ENCODE data around the gene IL17REL. TPM values are rescaled to one million over a fixed set of nuclear protein-coding genes. Genes with fewer than 3 reads are reported as not detected.

Gene IL17REL
- total RNA-seq, 1 donor = not detected

GRCh38 chr22:50035131-50035881 is 22.7 kb upstream of the IL17REL start:
- no peaks in the 10 kb centered on the region for H3K9me3 ChIP-seq (ENCODE audit: low read depth, low read length)
- H3K4me1 ChIP-seq (ENCODE audit: insufficient read depth, low read length) = peaks cover 3% of the 10 kb centered on the region
- no peaks in the 10 kb centered on the region for H3K27me3 ChIP-seq (ENCODE audit: insufficient read depth, low read length)
- H3K4me3 ChIP-seq (ENCODE audit: low read length) = no peak overlapping the region

- peaks cover 10% of the 10 kb centered on the region for H3K4me1 ChIP-seq (ENCODE audit: insufficient read depth, low read length)
- H3K9me3 ChIP-seq (ENCODE audit: low read depth, low read length) = no peaks in the 10 kb centered on the region
- H3K4me3 ChIP-seq (ENCODE audit: low read length) = no peak overlapping the region
- no peaks in the 10 kb centered on the region for H3K27me3 ChIP-seq (ENCODE audit: insufficient read depth, low read length)
Measured at GRCh38 chr22:50034126-50035081, 21.8 kb upstream of the IL17REL start.

- Histone ChIP-seq H3K9me3 (ENCODE audit: low read depth, low read length) (no peaks in the 10 kb centered on the region), H3K27me3 (ENCODE audit: insufficient read depth, low read length) (no peaks in the 10 kb centered on the region), H3K4me1 (ENCODE audit: insufficient read depth, low read length) (peaks cover 10% of the 10 kb centered on the region), H3K4me3 (ENCODE audit: low read length) (no peak overlapping the region)
Measured at GRCh38 chr22:50032941-50033601, 20.5 kb upstream of the IL17REL start.

GRCh38 chr22:50032109-50032871 is 19.7 kb upstream of the IL17REL start:
- H3K27me3 ChIP-seq (ENCODE audit: insufficient read depth, low read length) = no peaks in the 10 kb centered on the region
- H3K9me3 ChIP-seq (ENCODE audit: low read depth, low read length) = no peaks in the 10 kb centered on the region
- no peak overlapping the region for H3K4me3 ChIP-seq (ENCODE audit: low read length)
- peaks cover 10% of the 10 kb centered on the region for H3K4me1 ChIP-seq (ENCODE audit: insufficient read depth, low read length)

GRCh38 chr22:50031189-50032091 is 18.9 kb upstream of the IL17REL start:
- Histone ChIP-seq H3K9me3 (ENCODE audit: low read depth, low read length) (no peaks in the 10 kb centered on the region), H3K27me3 (ENCODE audit: insufficient read depth, low read length) (no peaks in the 10 kb centered on the region), H3K4me3 (ENCODE audit: low read length) (no peak overlapping the region), H3K4me1 (ENCODE audit: insufficient read depth, low read length) (peaks cover 10% of the 10 kb centered on the region)

GRCh38 chr22:50030297-50031188 is 18.0 kb upstream of the IL17REL start:
- Histone ChIP-seq H3K9me3 (ENCODE audit: low read depth, low read length) (no peaks in the 10 kb centered on the region), H3K4me1 (ENCODE audit: insufficient read depth, low read length) (peaks cover 10% of the 10 kb centered on the region), H3K4me3 (ENCODE audit: low read length) (no peak overlapping the region), H3K27me3 (ENCODE audit: insufficient read depth, low read length) (no peaks in the 10 kb centered on the region)

GRCh38 chr22:50027639-50028537 is 15.3 kb upstream of the IL17REL start:
- Histone ChIP-seq H3K4me1 (ENCODE audit: insufficient read depth, low read length) (peaks cover 10% of the 10 kb centered on the region), H3K27me3 (ENCODE audit: insufficient read depth, low read length) (no peaks in the 10 kb centered on the region), H3K9me3 (ENCODE audit: low read depth, low read length) (no peaks in the 10 kb centered on the region), H3K4me3 (ENCODE audit: low read length) (no peak overlapping the region)

GRCh38 chr22:50025993-50026392 is 13.4 kb upstream of the IL17REL start:
- peaks cover 10% of the 10 kb centered on the region for H3K4me1 ChIP-seq (ENCODE audit: insufficient read depth, low read length)
- H3K9me3 ChIP-seq (ENCODE audit: low read depth, low read length) = no peaks in the 10 kb centered on the region
- H3K4me3 ChIP-seq (ENCODE audit: low read length) = no peak overlapping the region
- H3K27me3 ChIP-seq (ENCODE audit: insufficient read depth, low read length) = no peaks in the 10 kb centered on the region

GRCh38 chr22:50022171-50022819 is 9.7 kb upstream of the IL17REL start:
- H3K9me3 ChIP-seq (ENCODE audit: low read depth, low read length) = no peaks in the 10 kb centered on the region
- H3K4me3 ChIP-seq (ENCODE audit: low read length) = no peak overlapping the region
- peaks cover 4% of the 10 kb centered on the region for H3K4me1 ChIP-seq (ENCODE audit: insufficient read depth, low read length)
- no peaks in the 10 kb centered on the region for H3K27me3 ChIP-seq (ENCODE audit: insufficient read depth, low read length)

- Histone ChIP-seq H3K4me3 (ENCODE audit: low read length) (no peak overlapping the region), H3K27me3 (ENCODE audit: insufficient read depth, low read length) (no peaks in the 10 kb centered on the region), H3K9me3 (ENCODE audit: low read depth, low read length) (no peaks in the 10 kb centered on the region), H3K4me1 (ENCODE audit: insufficient read depth, low read length) (peaks cover 8% of the 10 kb centered on the region)
Measured at GRCh38 chr22:50020606-50021005, 8.0 kb upstream of the IL17REL start.

GRCh38 chr22:50019316-50019715 is 6.8 kb upstream of the IL17REL start:
- peaks cover 3% of the 10 kb centered on the region for H3K27me3 ChIP-seq (ENCODE audit: insufficient read depth, low read length)
- peaks cover 13% of the 10 kb centered on the region for H3K4me1 ChIP-seq (ENCODE audit: insufficient read depth, low read length)
- no peak overlapping the region for H3K4me3 ChIP-seq (ENCODE audit: low read length)
- no peaks in the 10 kb centered on the region for H3K9me3 ChIP-seq (ENCODE audit: low read depth, low read length)

All from mononuclear cell (primary cell).